Activated naive CD4-positive, alpha-beta T cell treated with anti-CD3 and anti-CD28 coated beads for 36 hours (primary cell): ENCODE results near the gene VPS35L. TPM values are rescaled to one million over a fixed set of nuclear protein-coding genes. Genes with fewer than 3 reads are reported as not detected.
"Not testable (repeated sequence)": the region's sequence is repeated elsewhere in the genome, so short reads cannot be mapped to it uniquely, and the experiment has no call there.

Experiments
- CTCF ChIA-PET: fragments of 350-600 bp; sonication (Branson Sonifier 250); formaldehyde crosslinking; loops from one replicate; lab custom pipeline; 2021; ENCODE audit warnings: antibody characterized with exemption; lab: Charles Lee
- DNase-seq: peaks from one replicate; pipeline ENCODE4 v3.0.0-alpha.2; 2020
- H3K27ac Mint-ChIP-seq: one replicate; pipeline ENCODE4 v1.8.0; 2021; ENCODE audit warnings: mild to moderate bottlenecking, mixed read lengths
- H3K27me3 Mint-ChIP-seq: one replicate; pipeline ENCODE4 v1.8.0; 2021; ENCODE audit warnings: low read depth, mixed read lengths
- H3K36me3 Mint-ChIP-seq: one replicate; pipeline ENCODE4 v1.8.0; 2021; ENCODE audit warnings: low read depth, mixed read lengths
- H3K4me1 Mint-ChIP-seq: one replicate; pipeline ENCODE4 v1.8.0; 2021; ENCODE audit warnings: low read depth, mixed read lengths
- H3K4me3 Mint-ChIP-seq: one replicate; pipeline ENCODE4 v1.8.0; 2021; ENCODE audit warnings: mild to moderate bottlenecking, moderate library complexity, mixed read lengths
- H3K9me3 Mint-ChIP-seq: one replicate; pipeline ENCODE4 v1.8.0; 2021; ENCODE audit warnings: mixed read lengths
- intact Hi-C: fragments of 100-400 bp; cut with micrococcal nuclease; formaldehyde crosslinking; loops from one replicate; pipeline ENCODE4 v1.15.1; 2023
- total RNA-seq, 2 experiments: library from RNA; stranded (reverse); gene quantifications; one replicate each; pipeline ENCODE4 v1.2.3, GENCODE V29; 2021

The VPS35L gene
- total RNA-seq, 2 experiments from 2014 or later = 30.3 to 32.4 TPM

GRCh38 chr16:19542138-19542821, 13.2 kb upstream of the VPS35L start:
- Mint-ChIP-seq H3K9me3 (no peaks in the 10 kb centered on the region), H3K27ac (no peak overlapping the region), H3K36me3 (peaks cover 34% of the 10 kb centered on the region), H3K4me1 (no peaks in the 10 kb centered on the region), H3K27me3 (no peaks in the 10 kb centered on the region), H3K4me3 (no peak overlapping the region)
- DNase-seq = no peak
- intact Hi-C loops = no loop called here
- CTCF ChIA-PET = no interaction called here

GRCh38 chr16:19543278-19543996, 12.1 kb upstream of the VPS35L start:
- DNase-seq, intact Hi-C loops, H3K27me3 Mint-ChIP-seq, H3K27ac Mint-ChIP-seq, H3K4me3 Mint-ChIP-seq, H3K4me1 Mint-ChIP-seq, H3K9me3 Mint-ChIP-seq, CTCF ChIA-PET: not testable (repeated sequence)
- H3K36me3 Mint-ChIP-seq = peaks cover 34% of the 10 kb centered on the region

GRCh38 chr16:19548144-19548543, 7.4 kb upstream of the VPS35L start:
- H3K4me3 Mint-ChIP-seq = no peak overlapping the region
- H3K9me3 Mint-ChIP-seq = no peaks in the 10 kb centered on the region
- H3K4me1 Mint-ChIP-seq = no peaks in the 10 kb centered on the region
- no peaks in the 10 kb centered on the region for H3K27me3 Mint-ChIP-seq
- no peak for DNase-seq
- CTCF ChIA-PET = interaction anchor here (0.6 kb wide), 1 partner anchor 291 kb away, joined by 4 read pairs; no protein-coding TSS in a partner anchor
- peaks cover 14% of the 10 kb centered on the region for H3K36me3 Mint-ChIP-seq
- intact Hi-C loops = no loop called here
- no peak overlapping the region for H3K27ac Mint-ChIP-seq

GRCh38 chr16:19549673-19550072, 5.8 kb upstream of the VPS35L start:
- peaks cover 4% of the 10 kb centered on the region for H3K36me3 Mint-ChIP-seq
- no peaks in the 10 kb centered on the region for H3K9me3 Mint-ChIP-seq
- H3K4me1 Mint-ChIP-seq = peaks cover 8% of the 10 kb centered on the region
- DNase-seq = no peak
- H3K27ac Mint-ChIP-seq = no peak overlapping the region
- CTCF ChIA-PET = no interaction called here
- H3K27me3 Mint-ChIP-seq = no peaks in the 10 kb centered on the region
- H3K4me3 Mint-ChIP-seq = no peak overlapping the region
- intact Hi-C loops = loop anchor here (10.0 kb wide), 1 partner anchor 835 kb away; no protein-coding TSS in a partner anchor

- DNase-seq = peak; percentile 41
- Mint-ChIP-seq H3K27ac (peak overlapping the region; percentile 89), H3K27me3 (no peaks in the 10 kb centered on the region), H3K4me1 (peaks cover 17% of the 10 kb centered on the region), H3K9me3 (no peaks in the 10 kb centered on the region), H3K36me3 (peaks cover 2% of the 10 kb centered on the region), H3K4me3 (peak overlapping the region; percentile 91)
- CTCF ChIA-PET = interaction anchor here (0.6 to 5.1 kb wide), 15 partner anchors 10 to 828 kb away, joined by 3 to 28 read pairs (median 4); no protein-coding TSS in a partner anchor
- intact Hi-C loops = loop anchor here (1.0 to 10.0 kb wide), 4 partner anchors 33 to 829 kb away; partner anchors contain the start of genes CCP110, COQ7, IQCK and KNOP1
Measured at GRCh38 chr16:19555938-19556771, 652 bp downstream of the VPS35L start.

- H3K27ac Mint-ChIP-seq = no peak overlapping the region
- no peak overlapping the region for H3K4me3 Mint-ChIP-seq
Measured at GRCh38 chr16:19559242-19559910, 3.9 kb downstream of the VPS35L start.

GRCh38 chr16:19560078-19560477, 4.6 kb downstream of the VPS35L start:
- H3K9me3 Mint-ChIP-seq = peaks cover 5% of the 10 kb centered on the region
- H3K27me3 Mint-ChIP-seq = no peaks in the 10 kb centered on the region
- intact Hi-C loops = no loop called here
- DNase-seq = no peak
- CTCF ChIA-PET = interaction anchor here (0.7 to 5.1 kb wide), 4 partner anchors 54 to 1217 kb away, joined by 3 to 28 read pairs (median 3); no protein-coding TSS in a partner anchor
- peaks cover 7% of the 10 kb centered on the region for H3K4me1 Mint-ChIP-seq
- H3K4me3 Mint-ChIP-seq = no peak overlapping the region
- peaks cover 12% of the 10 kb centered on the region for H3K36me3 Mint-ChIP-seq
- no peak overlapping the region for H3K27ac Mint-ChIP-seq

More at GRCh38 chr16:19559242-19559910, 3.9 kb downstream of the VPS35L start:
- peak; percentile 22 for DNase-seq
- CTCF ChIA-PET = interaction anchor here (0.6 to 5.1 kb wide), 6 partner anchors 40 to 1218 kb away, joined by 3 to 28 read pairs (median 3); no protein-coding TSS in a partner anchor
- intact Hi-C loops = loop anchor here (1.0 to 10.0 kb wide), 3 partner anchors 42 to 825 kb away; no protein-coding TSS in a partner anchor
- peaks cover 10% of the 10 kb centered on the region for H3K4me1 Mint-ChIP-seq
- H3K9me3 Mint-ChIP-seq = peaks cover 5% of the 10 kb centered on the region
- no peaks in the 10 kb centered on the region for H3K27me3 Mint-ChIP-seq
- H3K36me3 Mint-ChIP-seq = peaks cover 7% of the 10 kb centered on the region

- no peak for DNase-seq
- no peaks in the 10 kb centered on the region for H3K27me3 Mint-ChIP-seq
- no peak overlapping the region for H3K4me3 Mint-ChIP-seq
- peaks cover 17% of the 10 kb centered on the region for H3K36me3 Mint-ChIP-seq
- peaks cover 5% of the 10 kb centered on the region for H3K9me3 Mint-ChIP-seq
- CTCF ChIA-PET = interaction anchor here (0.6 to 1.1 kb wide), 4 partner anchors 28 to 613 kb away, joined by 3 to 4 read pairs (median 3); no protein-coding TSS in a partner anchor
- H3K4me1 Mint-ChIP-seq = no peaks in the 10 kb centered on the region
- no peak overlapping the region for H3K27ac Mint-ChIP-seq
- intact Hi-C loops = no loop called here
Measured at GRCh38 chr16:19563377-19563776, 7.9 kb downstream of the VPS35L start.

- H3K4me1 Mint-ChIP-seq = no peaks in the 10 kb centered on the region
- DNase-seq = no peak
- peaks cover 24% of the 10 kb centered on the region for H3K36me3 Mint-ChIP-seq
- intact Hi-C loops = no loop called here
- H3K9me3 Mint-ChIP-seq = peaks cover 5% of the 10 kb centered on the region
- CTCF ChIA-PET = no interaction called here
- H3K27ac Mint-ChIP-seq = no peak overlapping the region
- H3K4me3 Mint-ChIP-seq = no peak overlapping the region
- H3K27me3 Mint-ChIP-seq = no peaks in the 10 kb centered on the region
Measured at GRCh38 chr16:19566362-19566761, 10.9 kb downstream of the VPS35L start.

- CTCF ChIA-PET = interaction anchor here (0.9 to 1.5 kb wide), 3 partner anchors 11 to 243 kb away, joined by 3 to 5 read pairs (median 3); no protein-coding TSS in a partner anchor
- DNase-seq = no peak
- H3K36me3 Mint-ChIP-seq = peaks cover 25% of the 10 kb centered on the region
- H3K27ac Mint-ChIP-seq = no peak overlapping the region
- H3K4me3 Mint-ChIP-seq = no peak overlapping the region
- H3K27me3 Mint-ChIP-seq = no peaks in the 10 kb centered on the region
- intact Hi-C loops = no loop called here
- peaks cover 5% of the 10 kb centered on the region for H3K9me3 Mint-ChIP-seq
- H3K4me1 Mint-ChIP-seq = no peaks in the 10 kb centered on the region
Measured at GRCh38 chr16:19567560-19567959, 12.1 kb downstream of the VPS35L start.

GRCh38 chr16:19573997-19574396, 18.5 kb downstream of the VPS35L start:
- H3K4me3 Mint-ChIP-seq = no peak overlapping the region
- no peaks in the 10 kb centered on the region for H3K9me3 Mint-ChIP-seq
- DNase-seq = no peak
- intact Hi-C loops = no loop called here
- CTCF ChIA-PET = interaction anchor here (1.3 kb wide), 1 partner anchor 10 kb away, joined by 9 read pairs; no protein-coding TSS in a partner anchor
- H3K27me3 Mint-ChIP-seq = no peaks in the 10 kb centered on the region
- H3K4me1 Mint-ChIP-seq = no peaks in the 10 kb centered on the region
- H3K27ac Mint-ChIP-seq = no peak overlapping the region
- peaks cover 39% of the 10 kb centered on the region for H3K36me3 Mint-ChIP-seq
